Lower leg skin (tissue), 3 donors: ENCODE data around the gene SRMS.

Experiments used
- POLR2A ChIP-seq, 2 donors: fragments of 450-650 bp; IDR thresholded peaks; one replicate each; pipeline ENCODE4 v1.6.1; 2016 to 2017; ENCODE audit warnings: antibody characterized with exemption in 2 of 2, mild to moderate bottlenecking in 1 of 2, moderate library complexity in 1 of 2
- TF ChIP-seq, protein P1 (sequence below), 3 donors: fragments of 450-650 bp; IDR thresholded peaks; one replicate each; pipeline ENCODE4 v1.5.1; 2016; ENCODE audit warnings: antibody characterized with exemption in 3 of 3, mild to moderate bottlenecking in 3 of 3, moderate library complexity in 2 of 3

DNA sequence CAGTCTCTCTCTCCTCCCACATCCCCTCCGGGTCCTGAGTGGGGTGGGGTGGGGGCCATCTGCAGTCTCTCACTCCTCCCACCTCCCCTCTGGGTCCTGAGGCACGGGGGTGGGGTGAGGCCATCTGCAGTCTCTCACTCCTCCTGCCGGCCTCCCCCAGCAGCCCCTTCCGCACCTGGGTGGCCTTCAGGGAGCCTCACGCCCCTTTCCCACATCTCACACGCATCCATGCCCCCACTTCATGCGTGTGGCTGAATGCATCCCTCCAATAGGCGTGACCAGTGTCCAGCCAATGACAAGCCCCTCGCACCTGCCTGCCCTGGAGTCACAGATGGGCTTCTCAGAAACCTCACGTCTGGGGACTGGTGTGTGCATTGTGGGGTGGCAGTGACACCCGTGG, 993 bp upstream of the SRMS start:
- TF ChIP-seq, protein P1, sequence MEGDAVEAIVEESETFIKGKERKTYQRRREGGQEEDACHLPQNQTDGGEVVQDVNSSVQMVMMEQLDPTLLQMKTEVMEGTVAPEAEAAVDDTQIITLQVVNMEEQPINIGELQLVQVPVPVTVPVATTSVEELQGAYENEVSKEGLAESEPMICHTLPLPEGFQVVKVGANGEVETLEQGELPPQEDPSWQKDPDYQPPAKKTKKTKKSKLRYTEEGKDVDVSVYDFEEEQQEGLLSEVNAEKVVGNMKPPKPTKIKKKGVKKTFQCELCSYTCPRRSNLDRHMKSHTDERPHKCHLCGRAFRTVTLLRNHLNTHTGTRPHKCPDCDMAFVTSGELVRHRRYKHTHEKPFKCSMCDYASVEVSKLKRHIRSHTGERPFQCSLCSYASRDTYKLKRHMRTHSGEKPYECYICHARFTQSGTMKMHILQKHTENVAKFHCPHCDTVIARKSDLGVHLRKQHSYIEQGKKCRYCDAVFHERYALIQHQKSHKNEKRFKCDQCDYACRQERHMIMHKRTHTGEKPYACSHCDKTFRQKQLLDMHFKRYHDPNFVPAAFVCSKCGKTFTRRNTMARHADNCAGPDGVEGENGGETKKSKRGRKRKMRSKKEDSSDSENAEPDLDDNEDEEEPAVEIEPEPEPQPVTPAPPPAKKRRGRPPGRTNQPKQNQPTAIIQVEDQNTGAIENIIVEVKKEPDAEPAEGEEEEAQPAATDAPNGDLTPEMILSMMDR (IDR thresholded peaks at IDR 0.05) = no peak
- TF ChIP-seq POLR2A (IDR thresholded peaks at IDR 0.05) = no peak
